ENCODE data around the gene TAF12. TPM values are rescaled to one million over a fixed set of nuclear protein-coding genes. Genes with fewer than 3 reads are reported as not detected.
"Not testable (repeated sequence)": the region's sequence is repeated elsewhere in the genome, so short reads cannot be mapped to it uniquely, and the experiment has no call there.

The TAF12 gene
- total RNA-seq, 1 donor from 2014 or later = 45.2 TPM

GRCh38 chr1:28653870-28654269 lies 11.0 kb upstream of the TAF12 start:
- not testable (repeated sequence) for H3K79me2 ChIP-seq (ENCODE audit: low read depth); H3K27ac Mint-ChIP-seq; H3K4me1 Mint-ChIP-seq; H3K36me3 ChIP-seq; H3K9me3 ChIP-seq (ENCODE audit: low read depth); H3K9ac ChIP-seq; H3K4me3 Mint-ChIP-seq; H2AFZ ChIP-seq (replicated peaks); H4K20me1 ChIP-seq (ENCODE audit: low read depth); H3K4me2 ChIP-seq; H3K9me3 Mint-ChIP-seq; H3K27me3 ChIP-seq; H3K27ac ChIP-seq; H3K4me1 ChIP-seq; H3K27me3 Mint-ChIP-seq (ENCODE audit: insufficient read depth, low read depth); H3K4me3 ChIP-seq; H3K36me3 Mint-ChIP-seq
- H3F3A ChIP-seq (ENCODE audit: low read depth) = peaks cover 14% of the 10 kb centered on the region
- DNase-seq (ENCODE audit: low spot score) = peak; percentile 55
- peak; percentile 43 for TF ChIP-seq CTCF (IDR thresholded peaks at IDR 0.05)

- H3K79me2 ChIP-seq (ENCODE audit: low read depth); H3K4me1 ChIP-seq; H3K27ac Mint-ChIP-seq; H3K4me3 ChIP-seq; H4K20me1 ChIP-seq (ENCODE audit: low read depth); H3K27me3 ChIP-seq; H3K4me2 ChIP-seq; H3K9me3 Mint-ChIP-seq; DNase-seq (ENCODE audit: low spot score); H3K4me1 Mint-ChIP-seq; H3K9ac ChIP-seq; H3K36me3 Mint-ChIP-seq; H2AFZ ChIP-seq (replicated peaks); H3K27ac ChIP-seq; H3K4me3 Mint-ChIP-seq; H3K36me3 ChIP-seq; H3K27me3 Mint-ChIP-seq (ENCODE audit: insufficient read depth, low read depth); H3K9me3 ChIP-seq (ENCODE audit: low read depth): not testable (repeated sequence)
- H3F3A ChIP-seq (ENCODE audit: low read depth) = peaks cover 22% of the 10 kb centered on the region
Measured at GRCh38 chr1:28653063-28653462, 10.2 kb upstream of the TAF12 start.

- TF ChIP-seq EZH2phosphoT487 (IDR thresholded peaks at IDR 0.05) (no peak), EZH2 (IDR thresholded peaks at IDR 0.05) (peak; percentile 43), CTCF (IDR thresholded peaks at IDR 0.05) (no peak)
- H3K9me3 Mint-ChIP-seq = no peaks in the 10 kb centered on the region
- no peaks in the 10 kb centered on the region for H3K9me3 ChIP-seq (ENCODE audit: low read depth)
- H3F3A ChIP-seq (ENCODE audit: low read depth) = peaks cover 42% of the 10 kb centered on the region
- peaks cover 20% of the 10 kb centered on the region for H3K4me1 Mint-ChIP-seq
- no peaks in the 10 kb centered on the region for H3K79me2 ChIP-seq (ENCODE audit: low read depth)
- H2AFZ ChIP-seq (replicated peaks) = peak within 1 kb of the TSS; percentile 93
- H3K9ac ChIP-seq = peak within 1 kb of the TSS; percentile 96
- no peaks in the 10 kb centered on the region for H3K27me3 ChIP-seq
- H3K27ac Mint-ChIP-seq = peak within 1 kb of the TSS; percentile 99
- DNase-seq (ENCODE audit: low spot score) = peak; percentile 89
- peak within 1 kb of the TSS; percentile 40 for H3K4me3 ChIP-seq
- no peaks in the 10 kb centered on the region for H3K36me3 Mint-ChIP-seq
- no peaks in the 10 kb centered on the region for H3K36me3 ChIP-seq
- peak within 1 kb of the TSS; percentile 71 for H3K4me2 ChIP-seq
- peak within 1 kb of the TSS; percentile 100 for H3K27ac ChIP-seq
- H3K4me3 Mint-ChIP-seq = peak within 1 kb of the TSS; percentile 90
- H3K27me3 Mint-ChIP-seq (ENCODE audit: insufficient read depth, low read depth) = peaks cover 5% of the 10 kb centered on the region
- no peaks in the 10 kb centered on the region for H4K20me1 ChIP-seq (ENCODE audit: low read depth)
- peaks cover 10% of the 10 kb centered on the region for H3K4me1 ChIP-seq
Measured at GRCh38 chr1:28648474-28649198, 5.8 kb upstream of the TAF12 start, which contains the start of gene RNU11. TSS of gene RNU11 (plus strand) at chr1:28648600.

DNA sequence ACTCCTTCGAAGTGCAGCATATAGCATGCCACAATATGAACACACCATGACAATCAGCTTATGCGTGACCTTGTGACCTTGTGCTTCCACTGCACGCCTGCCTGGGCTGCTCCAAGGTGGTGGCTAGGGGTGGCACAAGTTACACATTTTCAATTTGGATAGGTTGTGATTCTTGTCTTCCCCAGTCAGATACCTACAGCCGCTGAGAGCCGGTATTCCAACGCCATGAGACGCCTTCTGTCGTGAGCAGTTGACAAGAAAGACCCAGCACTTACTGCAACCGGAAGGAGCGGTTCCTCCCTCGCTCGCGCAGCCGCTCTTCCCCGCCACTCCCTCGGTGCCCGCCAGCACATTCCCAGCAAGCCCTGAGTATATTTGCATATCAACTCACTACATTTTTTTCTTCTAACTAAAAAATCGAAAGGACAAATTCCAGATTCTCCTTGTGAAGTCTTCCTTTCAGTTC lies 5.2 kb upstream of the TAF12 start:
- Histone ChIP-seq H3F3A (ENCODE audit: low read depth) (peaks cover 48% of the 10 kb centered on the region), H4K20me1 (ENCODE audit: low read depth) (no peaks in the 10 kb centered on the region), H3K4me1 (peaks cover 14% of the 10 kb centered on the region), H3K4me2 (peak overlapping the region; percentile 71), H3K9ac (peak overlapping the region; percentile 96), H3K27ac (peak overlapping the region; percentile 100), H3K79me2 (ENCODE audit: low read depth) (no peaks in the 10 kb centered on the region), H3K4me3 (peak overlapping the region; percentile 40), H2AFZ (replicated peaks) (peak overlapping the region; percentile 93), H3K9me3 (ENCODE audit: low read depth) (no peaks in the 10 kb centered on the region), H3K27me3 (no peaks in the 10 kb centered on the region), H3K36me3 (no peaks in the 10 kb centered on the region)
- Mint-ChIP-seq H3K4me3 (peak overlapping the region; percentile 90), H3K27me3 (ENCODE audit: insufficient read depth, low read depth) (peaks cover 5% of the 10 kb centered on the region), H3K36me3 (no peaks in the 10 kb centered on the region), H3K4me1 (peaks cover 26% of the 10 kb centered on the region), H3K9me3 (no peaks in the 10 kb centered on the region), H3K27ac (peak overlapping the region; percentile 99)
- TF ChIP-seq CTCF (IDR thresholded peaks at IDR 0.05) = no peak
- TF ChIP-seq EZH2phosphoT487 (IDR thresholded peaks at IDR 0.05) = no peak
- no peak for TF ChIP-seq EZH2 (IDR thresholded peaks at IDR 0.05)
- peak; percentile 92 for DNase-seq (ENCODE audit: low spot score)
